ENCODE data around the gene TMEM271.
"Not testable (repeated sequence)": the region's sequence is repeated elsewhere in the genome, so short reads cannot be mapped to it uniquely, and the experiment has no call there.

Gene TMEM271

DNA sequence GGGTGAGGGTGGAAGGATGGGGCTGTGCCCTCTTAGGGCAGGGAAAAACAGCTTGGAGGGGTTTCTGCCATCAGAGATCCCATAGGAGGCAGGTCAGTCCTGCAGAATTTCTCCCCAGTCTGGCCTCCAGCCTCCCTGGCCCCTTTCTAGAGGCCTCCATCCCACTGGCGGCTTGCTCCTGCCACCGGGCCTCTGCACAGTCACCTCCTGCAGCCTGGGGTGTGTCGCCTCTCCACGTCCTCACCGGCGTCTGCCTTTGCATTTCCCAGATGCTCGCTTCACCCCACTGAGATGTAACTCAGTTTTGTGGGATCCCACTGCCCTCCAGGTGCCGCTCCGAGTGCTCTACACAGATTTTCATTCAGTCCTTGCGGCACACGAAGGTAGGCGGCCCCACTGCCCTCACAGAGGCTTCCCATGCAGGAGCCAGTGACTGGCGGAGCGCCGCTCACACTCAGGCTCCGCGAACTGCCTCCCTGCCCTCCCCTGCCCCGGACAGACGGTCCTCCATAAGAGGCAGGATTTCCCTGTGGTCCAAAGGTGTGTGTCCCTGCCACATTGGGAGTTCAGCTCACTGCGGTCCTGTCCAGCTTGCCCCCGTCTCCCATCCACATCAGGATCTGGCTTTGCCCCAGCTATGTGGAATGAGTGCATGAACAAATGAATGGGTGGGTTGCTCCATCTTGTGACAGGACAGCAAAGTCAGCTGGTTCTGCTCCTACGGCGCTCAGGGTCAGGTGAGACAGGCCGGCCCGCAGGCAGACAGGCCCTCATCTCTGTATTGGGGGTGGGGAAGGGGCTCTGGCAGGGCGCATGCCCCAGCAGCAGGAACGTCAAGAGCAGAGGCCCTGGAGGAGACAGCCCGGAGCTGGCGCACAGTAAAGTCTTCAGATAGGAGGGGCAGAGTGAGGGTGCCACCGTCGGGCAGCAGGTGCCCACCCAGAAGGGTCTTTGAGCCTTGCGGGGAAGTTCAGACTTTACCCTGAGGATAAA is 2.7 kb upstream of the TMEM271 start:
- no peak for DNase-seq

DNA sequence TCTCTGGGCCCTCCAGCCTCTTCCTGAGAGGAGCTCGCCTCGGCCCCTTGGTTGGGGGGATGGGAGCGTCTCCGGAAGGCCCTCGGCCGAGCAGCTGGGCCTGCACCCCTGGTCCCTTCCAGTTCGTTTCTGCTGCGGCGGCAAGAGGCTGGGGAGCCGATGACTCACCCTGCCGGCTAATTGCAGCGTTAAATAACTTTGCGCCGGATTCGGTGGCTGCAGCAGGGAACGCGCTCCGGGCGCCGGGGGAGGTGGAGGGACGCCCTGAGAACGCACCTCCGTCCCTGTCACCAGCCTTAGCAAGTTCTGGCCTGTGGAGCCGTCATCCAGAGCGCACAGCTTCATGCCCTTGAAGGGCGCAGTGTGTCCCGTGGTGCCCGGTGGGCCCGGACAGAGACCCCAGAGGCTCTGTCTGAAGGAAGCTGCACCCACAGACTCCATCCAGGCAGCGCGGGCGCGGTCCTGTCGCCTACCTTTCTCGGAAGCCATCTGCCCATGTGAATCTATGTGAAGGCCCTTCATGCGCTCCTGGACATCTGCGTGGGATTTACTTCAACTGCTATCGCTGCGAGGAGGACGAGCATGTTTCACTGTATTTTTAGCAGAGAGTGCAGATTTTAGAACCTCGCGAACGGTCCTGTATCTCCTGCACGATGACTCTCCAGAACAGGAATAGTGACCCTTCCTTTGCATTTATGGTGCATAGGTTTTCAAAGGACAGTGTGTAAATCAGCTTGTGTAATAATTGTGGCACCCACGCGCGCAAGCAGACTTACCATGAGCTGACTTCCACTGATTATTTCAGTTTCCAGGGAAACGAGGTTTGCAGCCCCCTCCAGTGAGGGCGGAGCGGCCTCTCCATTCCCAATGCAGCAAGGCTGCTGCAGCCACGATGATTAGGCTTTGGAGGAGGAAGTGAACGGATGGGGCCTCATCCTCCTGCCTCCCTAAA is 1.7 kb upstream of the TMEM271 start:
- DNase-seq = no peak

- DNase-seq = no peak
These were observed 950 bp upstream of the TMEM271 start for GRCh38 chr4:576991-577498.

- DNase-seq = no peak
These were observed 584 bp downstream of the TMEM271 start for GRCh38 chr4:575281-576141.

GRCh38 chr4:574346-575161 is 1.5 kb downstream of the TMEM271 start:
- no peak for DNase-seq

GRCh38 chr4:573122-573892 is 2.8 kb downstream of the TMEM271 start:
- no peak for DNase-seq

DNA sequence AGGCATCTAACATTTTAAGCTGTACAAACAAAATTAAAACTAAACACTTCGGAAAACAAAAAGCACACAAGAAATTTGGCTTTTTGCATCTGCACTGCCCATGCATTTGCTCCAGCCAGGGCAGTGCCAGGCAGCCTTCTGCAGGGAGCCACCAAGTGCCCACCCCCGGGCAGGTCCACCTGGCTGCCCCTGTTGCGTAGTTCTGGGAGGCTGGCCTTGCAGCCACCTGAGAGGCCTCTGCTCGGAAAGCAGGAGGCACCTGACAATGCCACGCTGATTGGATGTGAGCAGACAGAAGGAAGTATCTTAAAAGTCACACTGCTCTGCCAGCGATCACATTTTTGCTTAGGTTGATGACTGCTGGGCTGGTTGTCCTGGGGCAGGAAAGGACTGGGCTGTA is 3.5 kb downstream of the TMEM271 start:
- no peak for DNase-seq

GRCh38 chr4:571838-572572 is 4.1 kb downstream of the TMEM271 start:
- no peak for DNase-seq

DNA sequence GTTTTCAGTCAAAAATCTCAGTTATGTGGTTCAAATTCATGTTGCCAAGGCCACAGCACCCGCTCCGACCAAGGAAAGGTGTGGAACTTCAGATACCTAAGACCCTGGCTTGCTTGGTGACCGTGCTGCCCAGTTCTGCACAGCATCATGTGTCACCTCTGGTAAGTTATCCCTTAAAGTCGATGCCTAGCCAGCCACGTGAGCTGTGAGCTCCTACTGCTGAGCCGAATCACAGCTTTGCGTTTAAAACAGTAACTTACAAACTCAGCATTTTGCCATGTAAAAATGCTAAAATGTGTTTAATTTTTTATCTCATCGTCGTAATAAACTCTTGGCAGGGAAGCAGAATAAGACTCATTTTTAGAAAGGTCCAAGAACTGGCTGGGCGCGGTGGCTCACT is 5.3 kb downstream of the TMEM271 start:
- DNase-seq = no peak

- no peak for DNase-seq
These were observed 6.0 kb downstream of the TMEM271 start for GRCh38 chr4:569958-570667.

DNA sequence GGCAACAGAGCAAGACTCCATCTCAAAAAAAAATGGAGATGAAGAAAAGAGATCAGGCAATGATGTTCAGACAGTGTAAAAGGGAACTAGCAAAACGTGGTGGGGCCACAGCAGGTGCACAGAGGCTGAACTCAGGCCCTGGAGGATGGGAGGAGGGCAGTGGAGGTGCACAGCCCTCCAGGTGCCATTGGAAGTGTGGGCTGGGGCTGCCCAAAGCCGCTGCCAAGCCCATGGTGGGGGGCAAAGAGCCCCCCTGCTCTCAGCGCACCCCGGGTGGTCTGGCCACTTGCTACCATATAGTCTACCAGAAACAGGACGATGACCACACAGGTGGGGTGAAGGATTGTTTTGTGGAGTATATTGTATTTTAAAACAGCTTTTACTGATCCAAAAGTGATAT is 7.1 kb downstream of the TMEM271 start:
- DNase-seq = no peak

DNA sequence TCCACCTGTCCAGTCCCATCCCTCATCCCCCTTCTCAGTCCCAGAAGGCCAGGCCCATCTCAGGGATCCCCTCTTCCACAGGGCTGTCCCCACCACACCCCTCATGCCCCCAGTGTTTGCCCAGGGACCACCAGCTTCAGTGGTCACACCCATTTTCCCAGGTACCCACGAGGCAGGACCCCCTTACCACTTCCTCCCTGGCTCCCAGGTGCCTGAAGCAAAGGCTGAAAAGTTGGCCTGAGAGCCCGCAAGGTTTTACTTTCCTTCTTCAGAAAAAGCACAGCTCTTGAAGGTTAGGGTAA is 7.8 kb downstream of the TMEM271 start:
- DNase-seq = no peak

GRCh38 chr4:567457-568350 is 8.4 kb downstream of the TMEM271 start:
- DNase-seq = no peak

DNA sequence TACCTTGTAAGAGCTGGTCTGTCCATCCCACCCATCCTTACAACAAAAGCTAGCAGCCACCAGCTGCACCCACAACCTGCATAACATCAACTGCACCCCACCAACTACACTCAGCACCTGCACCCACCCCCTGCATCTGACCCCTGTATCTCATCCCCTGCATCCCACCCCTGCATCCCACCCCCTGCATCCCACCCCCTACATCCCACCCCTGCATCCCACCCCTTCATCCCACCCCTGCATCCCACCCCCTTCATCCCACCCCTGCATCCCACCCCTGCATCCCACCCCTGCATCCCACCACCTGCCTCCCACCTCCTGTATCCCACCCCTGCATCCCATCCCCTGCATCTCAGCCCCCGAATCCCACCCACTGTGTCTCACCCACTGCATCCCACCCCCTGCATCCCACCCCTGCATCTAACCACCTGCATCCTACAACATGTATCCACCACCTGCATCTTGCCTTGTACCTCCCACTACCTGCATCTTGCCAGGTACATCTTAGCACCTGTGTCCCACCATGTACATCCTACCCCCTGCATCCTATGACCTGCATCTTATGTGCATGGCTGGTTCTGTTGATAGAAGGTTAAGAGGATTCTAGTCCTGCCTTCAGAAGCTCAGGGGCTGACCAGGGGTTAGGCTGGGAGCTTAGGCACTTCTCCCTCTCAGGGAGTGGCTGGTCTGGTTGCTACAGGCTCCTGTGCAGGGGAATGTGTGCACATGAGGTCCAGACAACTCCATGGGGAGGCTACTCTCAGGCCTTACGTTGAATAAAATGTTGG is 9.4 kb downstream of the TMEM271 start:
- no peak for DNase-seq

GRCh38 chr4:566035-566434 is 10.1 kb downstream of the TMEM271 start:
- DNase-seq = no peak

DNA sequence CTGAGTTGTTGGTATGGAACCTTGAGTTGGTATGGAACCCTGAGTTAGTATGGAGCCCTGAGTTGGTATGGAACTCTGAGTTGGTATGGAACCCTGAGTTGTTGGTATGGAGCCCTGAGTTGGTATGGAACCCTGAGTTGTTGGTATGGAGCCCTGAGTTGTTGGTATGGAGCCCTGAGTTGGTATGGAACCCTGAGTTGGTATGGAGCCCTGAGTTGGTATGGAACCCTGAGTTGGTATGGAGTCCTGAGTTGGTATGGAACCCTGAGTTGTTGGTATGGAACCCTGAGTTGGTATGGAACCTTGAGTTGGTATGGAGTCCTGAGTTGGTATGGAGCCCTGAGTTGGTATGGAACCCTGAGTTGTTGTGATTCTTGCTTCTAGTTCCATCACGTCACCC is 10.5 kb downstream of the TMEM271 start:
- DNase-seq = not testable (repeated sequence)

- DNase-seq = not testable (repeated sequence)
These were observed 13.6 kb downstream of the TMEM271 start for GRCh38 chr4:562458-562857.

- no peak for DNase-seq
These were observed 14.7 kb downstream of the TMEM271 start for GRCh38 chr4:561426-561825.
